NK-92 (cell line): ENCODE data around the gene RNF220.

ENCODE experiments used
- DNase-seq: peaks from one replicate; lab custom pipeline; 2025; ENCODE audit not compliant: unreplicated experiment; lab: John Stamatoyannopoulos, UW

The RNF220 gene

GRCh38 chr1:44405031-44405797 is at the start of gene RNF220:
Gene RNF220 (plus strand): TSS chr1:44405255.
- no peak for DNase-seq

DNA sequence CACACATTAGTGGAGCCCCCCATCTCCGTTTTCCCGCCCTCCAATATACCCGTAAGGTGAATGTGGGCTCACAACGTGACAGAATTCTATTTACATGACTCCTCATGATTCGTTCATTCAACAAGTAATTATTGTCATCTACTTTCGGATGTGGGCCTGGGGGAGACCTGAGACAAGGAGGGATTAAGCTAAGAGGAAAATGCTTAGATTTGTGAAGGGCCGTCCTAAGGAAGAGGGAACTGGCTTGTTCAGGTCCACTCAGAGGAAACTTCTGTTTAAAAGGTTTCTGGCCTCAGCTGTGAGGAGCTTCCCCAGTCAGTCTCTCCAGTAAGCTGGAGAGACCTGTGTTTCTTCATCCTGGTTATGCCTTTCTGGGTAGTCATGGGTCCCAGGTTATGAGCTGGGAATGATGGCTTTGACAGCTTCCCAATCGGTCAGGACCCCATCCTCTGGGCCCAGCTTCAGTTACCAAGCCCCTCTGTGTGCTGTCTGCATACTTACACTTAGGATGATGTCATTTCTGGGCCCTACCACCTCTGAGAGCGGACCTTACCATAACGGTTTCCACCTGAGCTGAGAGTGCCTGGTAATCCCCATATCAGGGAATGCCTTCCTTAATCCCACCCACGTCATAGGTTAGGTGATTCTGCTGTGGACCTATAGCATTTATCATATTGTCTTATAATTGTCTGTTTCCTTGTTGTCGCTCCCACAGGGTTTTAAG is 49.3 kb upstream of the RNF220 start:
- no peak for DNase-seq

DNA sequence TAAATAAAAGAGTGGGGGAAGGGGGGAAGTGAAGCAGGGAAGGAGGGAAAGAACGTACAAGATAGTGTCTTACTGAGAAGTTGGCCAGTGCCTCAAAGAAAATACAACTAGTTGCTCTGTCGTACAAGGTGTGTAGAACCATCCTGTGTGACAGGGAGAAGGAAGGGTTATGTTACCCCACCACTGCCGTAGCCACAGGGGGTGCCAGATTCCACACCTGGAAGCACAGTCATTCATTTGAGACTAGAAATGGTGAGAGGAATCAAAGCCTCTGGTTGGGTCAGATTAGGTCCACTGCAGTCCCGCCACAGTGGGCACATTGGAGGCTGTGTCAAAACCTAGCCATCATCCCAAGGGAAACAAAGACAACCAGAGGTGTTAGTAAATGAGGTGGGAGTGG is 47.3 kb upstream of the RNF220 start:
- no peak for DNase-seq

DNA sequence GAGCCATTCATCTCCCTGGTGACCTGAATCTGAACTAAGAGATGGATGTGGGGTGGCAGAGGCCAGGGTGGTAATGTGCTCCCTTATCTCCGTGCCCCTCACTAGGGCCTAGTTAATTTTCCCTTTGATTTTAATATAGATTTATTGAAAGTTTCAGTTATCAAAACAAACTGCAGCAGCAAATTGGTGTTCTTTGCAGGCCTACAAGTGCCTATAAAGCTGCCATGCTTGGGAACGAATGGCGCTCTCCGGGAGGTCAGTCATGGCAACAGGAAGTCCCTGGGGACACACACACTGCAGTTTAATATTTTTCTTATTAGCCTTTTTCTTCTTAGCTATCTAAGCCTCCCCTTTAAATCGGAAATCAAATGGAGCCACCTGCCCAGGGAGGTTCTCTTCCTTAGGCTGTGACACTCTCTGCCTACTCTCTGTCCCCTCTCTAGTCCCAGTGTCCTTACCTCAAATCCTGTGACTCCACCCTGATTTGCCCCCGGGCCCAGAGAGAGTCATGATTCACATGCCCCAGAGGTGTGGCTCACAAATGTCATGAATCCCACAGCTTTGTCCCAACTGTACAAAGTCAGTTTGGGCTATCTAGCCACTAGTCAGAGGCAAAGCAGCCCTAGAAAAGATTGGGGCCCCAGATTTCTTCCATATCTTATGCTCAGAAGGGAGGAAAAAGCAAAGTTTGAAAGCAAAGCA is 45.7 kb upstream of the RNF220 start:
- DNase-seq: no peak

- no peak for DNase-seq
These were observed 43.6 kb upstream of the RNF220 start for GRCh38 chr1:44361478-44361877.

DNA sequence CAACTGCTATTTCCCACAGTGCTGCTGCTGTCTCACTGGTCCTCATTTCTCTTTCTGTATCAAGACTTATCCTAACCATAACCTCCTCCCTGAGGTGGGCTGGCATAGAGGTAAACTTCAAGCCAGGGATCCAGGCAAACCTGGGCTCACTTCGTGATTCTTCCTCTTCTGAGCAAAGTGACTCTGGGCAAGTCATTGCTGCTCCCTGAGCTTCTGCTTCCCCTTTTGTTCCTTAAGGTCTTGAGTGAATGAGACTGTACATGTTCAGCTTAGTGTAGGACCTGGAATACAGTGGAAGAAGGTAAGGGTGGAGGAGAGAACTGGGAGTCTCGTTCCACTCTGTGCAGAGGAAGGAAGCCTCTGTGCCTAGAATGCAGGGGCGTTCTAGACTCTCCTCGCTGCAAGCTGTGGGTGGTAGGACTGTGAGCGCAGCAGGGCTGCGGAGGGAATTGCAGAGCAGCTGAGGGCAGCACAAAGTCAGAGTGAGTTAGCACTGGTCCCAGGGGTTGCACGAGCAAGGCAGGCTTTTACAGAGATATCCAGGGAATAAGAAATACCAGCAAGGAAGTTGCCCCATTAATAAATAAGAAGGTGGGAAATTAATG is 38.6 kb upstream of the RNF220 start:
- no peak for DNase-seq

DNA sequence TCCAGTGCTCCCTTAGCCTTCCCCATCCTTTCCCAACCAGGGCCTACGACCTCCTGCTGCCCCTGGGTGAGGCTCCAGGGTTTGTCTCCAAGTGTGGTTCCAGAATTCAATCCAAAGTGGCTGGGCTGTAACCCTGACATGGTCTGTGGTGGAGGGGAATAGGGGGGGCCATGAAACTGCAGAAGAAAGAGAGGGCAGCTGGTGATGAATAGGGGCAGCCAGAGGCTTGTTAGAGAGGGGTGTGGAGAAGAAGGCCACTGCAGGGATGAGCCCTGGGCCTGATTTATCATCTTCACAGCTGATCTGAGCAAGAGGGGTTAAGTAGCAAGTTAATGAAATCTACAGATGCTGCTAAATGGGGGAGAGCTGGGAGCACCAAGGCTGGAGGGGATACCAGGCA is 37.1 kb upstream of the RNF220 start:
- no peak for DNase-seq

GRCh38 chr1:44368471-44369151 is 36.4 kb upstream of the RNF220 start:
- DNase-seq: no peak

- no peak for DNase-seq
These were observed 33.8 kb upstream of the RNF220 start for GRCh38 chr1:44371206-44371605.

- DNase-seq: no peak
These were observed 29.5 kb upstream of the RNF220 start for GRCh38 chr1:44375547-44375946.

DNA sequence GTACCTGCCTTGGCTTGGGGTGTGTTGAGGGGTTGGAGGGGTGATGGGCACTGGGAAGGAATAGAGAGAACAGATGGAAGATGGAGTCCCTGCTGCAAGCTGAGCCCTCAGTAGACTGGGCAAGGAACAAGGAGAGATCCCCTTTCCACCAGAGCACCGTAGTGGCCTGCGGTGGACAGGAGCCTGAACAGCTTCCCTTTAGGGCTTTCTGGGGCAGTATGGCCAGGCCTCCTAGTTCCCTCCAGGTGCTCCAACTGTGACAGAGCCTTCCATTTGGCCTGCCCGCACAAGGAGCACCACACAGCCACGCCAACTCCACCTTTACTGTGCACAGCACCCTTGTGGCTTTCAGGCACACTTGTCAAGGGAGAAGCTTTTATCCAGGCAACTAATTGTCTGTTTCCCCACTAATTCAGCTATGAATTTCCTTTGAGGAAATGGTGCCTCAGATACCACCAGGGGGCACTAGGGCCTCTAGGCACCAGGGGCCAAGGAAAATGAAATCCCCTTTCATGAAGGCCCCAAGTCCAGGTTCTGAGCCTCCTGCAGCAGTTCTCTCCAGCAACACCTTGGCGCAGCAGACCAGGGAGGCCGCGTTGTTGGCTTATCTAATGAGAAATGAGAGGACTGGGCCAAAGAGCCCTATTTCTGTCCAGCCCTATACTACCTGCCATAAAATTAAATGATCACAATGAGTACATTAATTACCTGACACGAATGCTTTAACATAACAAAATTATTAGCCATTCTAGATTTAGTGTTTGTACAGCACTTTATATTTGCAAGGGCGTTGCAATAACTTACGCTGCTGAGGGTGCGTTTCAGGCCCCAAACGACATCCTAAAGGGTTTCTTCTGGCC is 26.9 kb upstream of the RNF220 start:
- DNase-seq: no peak

DNA sequence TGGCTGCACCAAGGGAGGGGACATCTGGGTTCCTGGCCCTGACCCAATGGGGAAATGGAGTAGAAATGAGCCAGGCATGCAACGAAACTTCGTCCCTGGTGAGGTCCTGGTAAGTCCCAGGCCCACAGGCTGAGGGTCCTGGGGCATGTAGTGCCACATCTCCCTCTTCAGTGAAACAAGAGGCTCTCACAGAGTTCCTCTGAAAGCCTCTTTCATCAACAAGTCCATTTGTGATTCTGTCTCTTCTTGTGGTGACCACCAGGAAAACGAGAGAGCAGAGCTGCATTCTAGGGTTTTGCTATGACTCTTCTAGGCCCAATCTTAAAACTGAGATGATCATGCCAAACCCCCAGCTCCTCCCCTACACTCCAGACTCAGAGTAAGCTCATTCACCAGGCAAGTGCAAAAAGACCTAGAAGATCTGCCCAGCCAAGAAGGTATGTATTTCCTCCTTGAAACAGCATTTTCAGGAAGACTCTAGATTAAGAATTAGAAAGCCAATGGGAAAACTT is 24.3 kb upstream of the RNF220 start:
- no peak for DNase-seq

DNA sequence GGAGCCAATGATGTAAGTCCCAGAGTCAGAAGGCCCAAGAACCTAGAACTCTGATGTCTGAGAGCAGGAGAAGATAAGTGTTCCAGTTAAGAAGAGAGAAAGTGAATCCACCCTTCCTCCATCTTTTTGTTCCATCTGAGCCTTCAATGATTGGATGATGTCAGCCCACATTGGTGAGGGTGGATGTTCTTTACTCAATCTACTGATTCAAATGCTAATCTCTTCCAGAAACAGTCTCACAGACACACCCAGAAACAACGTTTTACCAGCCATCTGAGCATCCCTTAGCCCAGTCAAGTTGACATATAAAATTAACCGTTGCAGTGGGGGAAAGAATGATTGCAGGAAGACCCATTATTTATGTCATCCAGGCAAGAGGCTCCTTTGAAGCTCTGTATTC is 16.5 kb upstream of the RNF220 start:
- no peak for DNase-seq

DNA sequence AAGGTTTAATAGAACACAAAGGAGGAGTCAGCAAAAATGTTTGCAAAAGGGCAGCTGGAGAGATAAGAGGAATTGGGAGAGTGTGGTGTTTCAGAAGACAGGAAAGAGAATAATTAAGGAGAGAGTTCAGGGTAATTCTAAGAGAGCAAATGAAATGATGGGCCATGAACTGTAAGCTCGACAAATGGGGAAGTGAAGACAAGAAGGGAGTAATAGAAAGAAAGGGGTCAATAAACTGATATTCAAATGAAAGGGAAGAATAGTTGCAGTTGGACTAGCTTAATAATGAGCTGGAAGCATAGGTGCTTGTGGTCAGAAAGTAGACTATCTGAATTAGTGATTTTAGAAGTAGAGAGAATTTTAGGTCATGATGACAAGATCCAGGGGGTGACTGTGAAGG is 15.6 kb upstream of the RNF220 start:
- no peak for DNase-seq

DNA sequence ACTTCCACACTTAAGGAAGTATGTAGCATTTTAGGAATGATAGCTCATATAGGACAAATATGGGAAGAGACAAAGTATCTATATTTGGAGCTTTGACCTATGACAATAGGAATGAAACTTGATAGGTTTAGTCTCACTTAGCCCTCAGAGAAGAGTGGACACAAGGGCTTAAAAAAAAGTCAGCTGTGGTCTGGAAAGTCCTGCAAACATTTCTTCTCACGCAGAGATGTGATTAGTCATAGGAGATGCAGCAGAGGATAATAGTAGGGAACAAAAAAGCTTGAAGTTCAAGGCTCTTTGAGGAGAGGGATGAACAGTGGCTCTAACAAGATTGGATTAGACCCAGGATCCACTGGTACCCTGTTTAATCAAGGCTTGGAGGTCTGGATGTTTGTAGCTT is 14.8 kb upstream of the RNF220 start:
- DNase-seq: no peak

- DNase-seq: no peak
These were observed 3.5 kb upstream of the RNF220 start for GRCh38 chr1:44401256-44402228.

GRCh38 chr1:44405798-44406736 is 1.0 kb downstream of the RNF220 start:
- no peak for DNase-seq
